Gastroesophageal sphincter (tissue), 3 donors: Measurements from ENCODE around the gene PPP6R3.

ENCODE experiments used
- POLR2A ChIP-seq, 2 donors: fragments of 450-650 bp; IDR thresholded peaks; one replicate each; pipeline ENCODE4 v1.6.1; 2017; ENCODE audit warnings: antibody characterized with exemption in 2 of 2, mild to moderate bottlenecking in 2 of 2, moderate library complexity in 1 of 2
- TF ChIP-seq, protein P1 (sequence below), 4 experiments: fragments of 200-600 bp in 2 of 4; fragments of 450-650 bp in 2 of 4; sonication (generic) in 1 of 4; IDR thresholded peaks; one replicate each; pipeline ENCODE4 v1.5.1; 2017 to 2019; ENCODE audit warnings: antibody characterized with exemption in 4 of 4, mild to moderate bottlenecking in 2 of 4, moderate library complexity in 2 of 4

DNA sequence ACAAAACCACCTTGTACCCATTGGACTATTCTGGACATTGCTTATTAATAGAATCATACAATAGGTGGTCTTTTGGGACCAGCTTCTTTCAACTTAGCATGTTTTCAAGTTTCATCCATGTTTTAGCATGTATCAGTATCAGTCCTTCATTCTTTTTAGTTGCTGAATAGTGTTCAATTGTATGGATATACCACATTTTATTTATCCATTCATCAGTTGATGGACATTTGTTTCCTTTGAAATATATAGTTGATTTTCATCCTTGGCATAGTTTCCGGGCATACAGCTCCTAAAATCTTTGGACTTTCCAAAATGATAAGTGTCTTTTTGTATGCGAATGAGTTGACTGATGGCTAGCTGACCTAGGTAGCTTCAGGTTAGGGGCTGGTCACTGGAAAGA lies 12.2 kb downstream of the PPP6R3 start:
- TF ChIP-seq, protein P1, sequence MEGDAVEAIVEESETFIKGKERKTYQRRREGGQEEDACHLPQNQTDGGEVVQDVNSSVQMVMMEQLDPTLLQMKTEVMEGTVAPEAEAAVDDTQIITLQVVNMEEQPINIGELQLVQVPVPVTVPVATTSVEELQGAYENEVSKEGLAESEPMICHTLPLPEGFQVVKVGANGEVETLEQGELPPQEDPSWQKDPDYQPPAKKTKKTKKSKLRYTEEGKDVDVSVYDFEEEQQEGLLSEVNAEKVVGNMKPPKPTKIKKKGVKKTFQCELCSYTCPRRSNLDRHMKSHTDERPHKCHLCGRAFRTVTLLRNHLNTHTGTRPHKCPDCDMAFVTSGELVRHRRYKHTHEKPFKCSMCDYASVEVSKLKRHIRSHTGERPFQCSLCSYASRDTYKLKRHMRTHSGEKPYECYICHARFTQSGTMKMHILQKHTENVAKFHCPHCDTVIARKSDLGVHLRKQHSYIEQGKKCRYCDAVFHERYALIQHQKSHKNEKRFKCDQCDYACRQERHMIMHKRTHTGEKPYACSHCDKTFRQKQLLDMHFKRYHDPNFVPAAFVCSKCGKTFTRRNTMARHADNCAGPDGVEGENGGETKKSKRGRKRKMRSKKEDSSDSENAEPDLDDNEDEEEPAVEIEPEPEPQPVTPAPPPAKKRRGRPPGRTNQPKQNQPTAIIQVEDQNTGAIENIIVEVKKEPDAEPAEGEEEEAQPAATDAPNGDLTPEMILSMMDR (IDR thresholded peaks at IDR 0.05): no peak
- no peak for TF ChIP-seq POLR2A (IDR thresholded peaks at IDR 0.05)
